CD4-positive, alpha-beta T cell (primary cell): ENCODE results near the gene ME3. TPM values are rescaled to one million over a fixed set of nuclear protein-coding genes. Genes with fewer than 3 reads are reported as not detected.

Experiments used
- ATAC-seq: fragments of 200-7000 bp; cut with Tn5 transposase; one replicate; pipeline ENCODE4 v1.10.0; 2022; ENCODE audit warnings: mild to moderate bottlenecking; ENCODE audit not compliant: poor library complexity
- CTCF ChIA-PET: fragments of 350-600 bp; sonication (Branson Sonifier 250); formaldehyde crosslinking; loops from one replicate; lab custom pipeline; 2021; ENCODE audit warnings: antibody characterized with exemption, inconsistent platforms; lab: Charles Lee
- POLR2A ChIA-PET: fragments of 350-600 bp; sonication (Branson Sonifier 250); formaldehyde crosslinking; loops from one replicate; lab custom pipeline; 2021; ENCODE audit warnings: antibody characterized with exemption, inconsistent platforms; lab: Charles Lee
- DNase-seq, 14 experiments: peaks; one replicate each; pipeline ENCODE4 v3.0.0-alpha.2; 2013 to 2020; ENCODE audit warnings: mixed read lengths in 2 of 14
- H3K27ac ChIP-seq, 2 donors: one replicate each; pipeline versions ENCODE4 v1.5.1 to v1.7.0; 2013; ENCODE audit warnings: low read length in 2 of 2, low read depth in 1 of 2, mild to moderate bottlenecking in 1 of 2
- H3K27me3 ChIP-seq, 2 experiments: 1 replicate in 1 of 2; 2 replicates in 1 of 2; pipeline versions ENCODE4 v1.6.1 to v1.7.0; 2013; ENCODE audit warnings: low read length in 2 of 2, control low read depth in 1 of 2, mild to moderate bottlenecking in 1 of 2, moderate library complexity in 1 of 2; ENCODE audit not compliant: insufficient read depth in 2 of 2, control insufficient read depth in 1 of 2
- H3K36me3 ChIP-seq: one replicate; pipeline ENCODE4 v1.6.1; 2013; ENCODE audit warnings: low read length, control low read depth; ENCODE audit not compliant: insufficient read depth
- H3K4me1 ChIP-seq: one replicate; pipeline ENCODE4 v1.6.1; 2013; ENCODE audit warnings: low read length, control low read depth; ENCODE audit not compliant: insufficient read depth
- H3K4me3 ChIP-seq: one replicate; pipeline ENCODE4 v1.5.1; 2013; ENCODE audit warnings: mild to moderate bottlenecking, low read length, moderate library complexity
- H3K9me3 ChIP-seq, 2 experiments: 1 replicate in 1 of 2; 2 replicates in 1 of 2; pipeline versions ENCODE4 v1.6.1 to v1.7.0; 2013; ENCODE audit warnings: low read length in 2 of 2, mild to moderate bottlenecking in 2 of 2, control low read depth in 1 of 2, moderate library complexity in 1 of 2; ENCODE audit not compliant: control insufficient read depth in 1 of 2, insufficient read depth in 1 of 2
- H3K27ac Mint-ChIP-seq: one replicate; pipeline ENCODE4 v1.8.0; 2020; ENCODE audit warnings: mixed read lengths
- H3K27me3 Mint-ChIP-seq: one replicate; pipeline ENCODE4 v1.8.0; 2021; ENCODE audit warnings: mixed read lengths
- H3K36me3 Mint-ChIP-seq: one replicate; pipeline ENCODE4 v1.8.0; 2021; ENCODE audit warnings: low read depth, mixed read lengths
- H3K4me1 Mint-ChIP-seq: one replicate; pipeline ENCODE4 v1.8.0; 2021; ENCODE audit warnings: low read depth, mixed read lengths
- H3K4me3 Mint-ChIP-seq: one replicate; pipeline ENCODE4 v1.8.0; 2020; ENCODE audit warnings: mild to moderate bottlenecking, mixed read lengths
- H3K9me3 Mint-ChIP-seq: one replicate; pipeline ENCODE4 v1.8.0; 2020; ENCODE audit warnings: mixed read lengths
- intact Hi-C, 2 experiments: fragments of 100-400 bp; cut with DNase I in 1 of 2; cut with micrococcal nuclease in 1 of 2; formaldehyde crosslinking; loops; one replicate each; pipeline versions ENCODE4 v1.15.1 to v1.9.0; 2023 to 2025; cut with DNase I, micrococcal nuclease
- total RNA-seq, 174 experiments: library from RNA in 2 of 174; stranded (reverse) in 2 of 174; gene quantifications; one replicate each; pipeline ENCODE4 v1.2.3 and lab custom pipeline; 2021 to 2026
- TF ChIP-seq, protein P1 (sequence below): fragments of 200-600 bp; IDR thresholded peaks from one replicate; pipeline ENCODE4 v1.8.0; 2022; ENCODE audit warnings: antibody characterized with exemption, mild to moderate bottlenecking

The ME3 gene
- total RNA-seq, 2 experiments from 2014 or later: 9.1 to 10.6 TPM

DNA sequence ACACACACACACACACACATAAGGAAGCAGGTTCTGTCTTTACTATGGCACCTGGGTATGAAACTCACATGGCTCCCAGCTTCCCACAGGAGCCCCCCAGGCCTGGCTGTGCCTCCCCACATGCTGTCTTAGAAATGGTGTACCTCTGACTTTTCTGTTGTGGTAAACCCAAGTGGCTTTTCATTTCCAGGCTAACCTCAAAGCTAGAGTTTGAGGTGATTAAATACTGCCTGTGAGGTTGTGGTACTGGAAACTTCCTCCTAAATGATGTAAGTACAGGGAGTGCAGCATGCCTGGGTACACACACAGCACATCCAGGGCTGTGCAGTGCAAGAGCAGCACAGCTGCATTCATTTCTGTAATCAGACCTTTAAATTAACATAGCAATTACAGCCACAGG is 34.4 kb downstream of the ME3 start:
- Mint-ChIP-seq H3K4me1 (peaks cover 14% of the 10 kb centered on the region), H3K9me3 (no peaks in the 10 kb centered on the region), H3K27me3 (no peaks in the 10 kb centered on the region), H3K36me3 (no peaks in the 10 kb centered on the region), H3K27ac (no peak overlapping the region), H3K4me3 (no peak overlapping the region)
- no peaks in the 10 kb centered on the region for H3K4me1 ChIP-seq
- ChIA-PET POLR2A (no interaction called here), CTCF (no interaction called here)
- intact Hi-C loops: no loop called here
- no peaks in the 10 kb centered on the region for H3K27me3 ChIP-seq
- peak in 1 of 14 experiments; percentile 30 for DNase-seq
- no peaks in the 10 kb centered on the region for H3K36me3 ChIP-seq
- ATAC-seq: no peak
- H3K9me3 ChIP-seq: no peaks in the 10 kb centered on the region
- TF ChIP-seq, protein P1, sequence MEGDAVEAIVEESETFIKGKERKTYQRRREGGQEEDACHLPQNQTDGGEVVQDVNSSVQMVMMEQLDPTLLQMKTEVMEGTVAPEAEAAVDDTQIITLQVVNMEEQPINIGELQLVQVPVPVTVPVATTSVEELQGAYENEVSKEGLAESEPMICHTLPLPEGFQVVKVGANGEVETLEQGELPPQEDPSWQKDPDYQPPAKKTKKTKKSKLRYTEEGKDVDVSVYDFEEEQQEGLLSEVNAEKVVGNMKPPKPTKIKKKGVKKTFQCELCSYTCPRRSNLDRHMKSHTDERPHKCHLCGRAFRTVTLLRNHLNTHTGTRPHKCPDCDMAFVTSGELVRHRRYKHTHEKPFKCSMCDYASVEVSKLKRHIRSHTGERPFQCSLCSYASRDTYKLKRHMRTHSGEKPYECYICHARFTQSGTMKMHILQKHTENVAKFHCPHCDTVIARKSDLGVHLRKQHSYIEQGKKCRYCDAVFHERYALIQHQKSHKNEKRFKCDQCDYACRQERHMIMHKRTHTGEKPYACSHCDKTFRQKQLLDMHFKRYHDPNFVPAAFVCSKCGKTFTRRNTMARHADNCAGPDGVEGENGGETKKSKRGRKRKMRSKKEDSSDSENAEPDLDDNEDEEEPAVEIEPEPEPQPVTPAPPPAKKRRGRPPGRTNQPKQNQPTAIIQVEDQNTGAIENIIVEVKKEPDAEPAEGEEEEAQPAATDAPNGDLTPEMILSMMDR: no peak
- H3K4me3 ChIP-seq: no peak overlapping the region
- H3K27ac ChIP-seq: no peak overlapping the region

DNA sequence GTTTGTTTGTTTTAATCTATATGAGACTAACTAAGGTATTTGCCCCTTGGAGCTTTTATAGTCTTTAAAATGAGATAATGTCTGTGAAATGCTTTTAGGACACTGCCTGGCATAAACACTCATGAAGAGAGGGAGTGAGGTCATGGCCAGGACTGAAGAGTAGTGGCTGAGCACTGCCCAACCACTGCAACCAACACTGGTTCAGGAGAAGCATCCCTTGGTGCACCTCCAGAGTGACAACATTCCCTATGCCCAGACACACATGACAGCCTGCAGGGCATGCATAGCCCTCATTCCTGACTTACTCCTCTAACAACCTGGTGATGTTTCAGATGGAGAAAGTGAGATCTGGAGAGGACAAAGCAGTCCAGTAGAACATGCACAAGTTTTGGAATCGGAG is 36.1 kb downstream of the ME3 start:
- no peaks in the 10 kb centered on the region for H3K36me3 ChIP-seq
- POLR2A ChIA-PET: no interaction called here
- peaks cover 14% of the 10 kb centered on the region for H3K4me1 Mint-ChIP-seq
- no peaks in the 10 kb centered on the region for H3K36me3 Mint-ChIP-seq
- TF ChIP-seq, protein P1: no peak
- no peaks in the 10 kb centered on the region for H3K27me3 Mint-ChIP-seq
- H3K4me1 ChIP-seq: no peaks in the 10 kb centered on the region
- no peak for ATAC-seq
- H3K4me3 ChIP-seq: no peak overlapping the region
- H3K27ac ChIP-seq: no peak overlapping the region
- DNase-seq: no peak
- intact Hi-C loops: no loop called here
- H3K9me3 ChIP-seq: no peaks in the 10 kb centered on the region
- no peak overlapping the region for H3K4me3 Mint-ChIP-seq
- H3K27me3 ChIP-seq: no peaks in the 10 kb centered on the region
- no peaks in the 10 kb centered on the region for H3K9me3 Mint-ChIP-seq
- CTCF ChIA-PET: no interaction called here
- no peak overlapping the region for H3K27ac Mint-ChIP-seq

DNA sequence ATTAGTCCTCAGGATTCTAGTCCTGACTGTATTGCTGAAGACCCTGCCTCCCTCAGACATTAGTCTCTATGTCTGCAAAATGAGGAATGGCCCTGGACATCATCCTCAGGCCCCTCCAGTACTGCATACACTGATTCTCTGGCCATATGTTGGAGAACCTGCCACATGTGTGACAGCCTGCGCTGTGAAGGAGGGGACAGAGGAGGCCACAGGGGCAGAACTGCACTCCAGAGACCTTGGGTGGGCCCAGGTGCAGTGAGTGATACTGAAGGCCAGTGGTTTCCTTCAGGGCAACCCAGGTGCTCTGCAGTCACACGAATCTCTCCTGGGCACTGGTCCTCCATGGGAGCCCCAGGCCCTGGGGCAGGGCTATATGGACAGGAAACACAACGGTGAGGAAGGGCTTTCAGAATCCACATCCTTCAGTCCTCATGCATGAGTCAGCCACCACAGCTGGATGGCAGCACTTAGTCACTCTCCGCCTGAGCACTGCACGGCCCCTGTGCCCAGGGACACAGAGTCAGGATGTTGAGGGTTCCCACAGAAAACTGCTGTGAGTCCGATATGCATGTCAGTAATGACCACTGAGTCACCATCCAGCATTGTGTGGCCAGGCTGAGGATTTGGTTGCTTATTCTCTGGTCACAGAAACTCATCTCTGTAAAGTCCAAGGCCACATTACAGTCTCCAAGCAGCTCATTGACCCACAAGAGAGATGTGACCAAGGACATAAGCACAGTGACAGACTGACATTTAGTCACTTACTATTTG is 39.7 kb downstream of the ME3 start:
- TF ChIP-seq, protein P1: no peak

More for the DNA sequence above, 39.7 kb downstream of the ME3 start:
- no peak overlapping the region for H3K27ac Mint-ChIP-seq
- intact Hi-C loops: no loop called here
- Histone ChIP-seq H3K9me3 (no peaks in the 10 kb centered on the region), H3K27ac (no peak overlapping the region), H3K4me3 (no peak overlapping the region), H3K27me3 (no peaks in the 10 kb centered on the region), H3K4me1 (no peaks in the 10 kb centered on the region), H3K36me3 (no peaks in the 10 kb centered on the region)
- peak in 3 of 14 experiments; percentile 8 to 38 (median 12) for DNase-seq
- no peak for ATAC-seq
- H3K27me3 Mint-ChIP-seq: no peaks in the 10 kb centered on the region
- no peaks in the 10 kb centered on the region for H3K4me1 Mint-ChIP-seq
- POLR2A ChIA-PET: no interaction called here
- no peaks in the 10 kb centered on the region for H3K9me3 Mint-ChIP-seq
- H3K4me3 Mint-ChIP-seq: no peak overlapping the region
- CTCF ChIA-PET: no interaction called here
- H3K36me3 Mint-ChIP-seq: no peaks in the 10 kb centered on the region
